MM.1S (cell line): Measurements from ENCODE around the gene GSG1L.

Experiments used
- EZH2 ChIP-seq: fragments of 300-600 bp; sonication (generic); optimal IDR thresholded peaks from 2 replicates; pipeline ENCODE3; 2017; ENCODE audit warnings: low read depth, mild to moderate bottlenecking, antibody characterized with exemption, low read length, mixed read lengths
- EZH2phosphoT487 ChIP-seq: fragments of 300-600 bp; sonication (generic); IDR thresholded peaks from 2 replicates; pipeline ENCODE4 v1.6.1; 2018; ENCODE audit warnings: antibody characterized with exemption, low read length
- TF ChIP-seq, protein P1 (sequence below): fragments of 300-600 bp; sonication (generic); IDR thresholded peaks from 2 replicates; pipeline ENCODE4 v1.5.1; 2016; ENCODE audit warnings: antibody characterized with exemption, low read length, mixed read lengths

DNA sequence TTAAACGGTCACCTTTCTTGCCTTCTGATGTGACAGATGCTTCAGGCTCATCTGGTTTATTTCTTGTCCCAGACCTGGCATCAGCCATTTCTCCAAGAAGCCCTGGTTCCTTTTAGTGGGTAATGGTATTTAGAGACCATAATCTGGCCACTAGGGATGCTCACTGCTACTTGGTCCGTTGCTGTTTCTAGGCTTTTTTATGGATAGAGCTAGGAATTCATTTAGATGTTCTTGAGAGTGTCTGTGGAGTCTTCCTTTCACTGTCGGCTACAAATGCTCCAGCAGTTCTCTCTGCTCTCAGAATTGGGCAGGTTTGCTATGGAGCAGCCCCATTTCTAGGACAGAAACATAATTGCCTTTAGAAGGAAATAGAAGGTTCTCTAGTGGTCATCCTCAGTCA lies 299.1 kb downstream of the GSG1L start:
- TF ChIP-seq, protein P1, sequence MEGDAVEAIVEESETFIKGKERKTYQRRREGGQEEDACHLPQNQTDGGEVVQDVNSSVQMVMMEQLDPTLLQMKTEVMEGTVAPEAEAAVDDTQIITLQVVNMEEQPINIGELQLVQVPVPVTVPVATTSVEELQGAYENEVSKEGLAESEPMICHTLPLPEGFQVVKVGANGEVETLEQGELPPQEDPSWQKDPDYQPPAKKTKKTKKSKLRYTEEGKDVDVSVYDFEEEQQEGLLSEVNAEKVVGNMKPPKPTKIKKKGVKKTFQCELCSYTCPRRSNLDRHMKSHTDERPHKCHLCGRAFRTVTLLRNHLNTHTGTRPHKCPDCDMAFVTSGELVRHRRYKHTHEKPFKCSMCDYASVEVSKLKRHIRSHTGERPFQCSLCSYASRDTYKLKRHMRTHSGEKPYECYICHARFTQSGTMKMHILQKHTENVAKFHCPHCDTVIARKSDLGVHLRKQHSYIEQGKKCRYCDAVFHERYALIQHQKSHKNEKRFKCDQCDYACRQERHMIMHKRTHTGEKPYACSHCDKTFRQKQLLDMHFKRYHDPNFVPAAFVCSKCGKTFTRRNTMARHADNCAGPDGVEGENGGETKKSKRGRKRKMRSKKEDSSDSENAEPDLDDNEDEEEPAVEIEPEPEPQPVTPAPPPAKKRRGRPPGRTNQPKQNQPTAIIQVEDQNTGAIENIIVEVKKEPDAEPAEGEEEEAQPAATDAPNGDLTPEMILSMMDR, result no peak
- TF ChIP-seq EZH2phosphoT487 (no peak), EZH2 (no peak)
